Astrocyte (in vitro differentiated cells and primary cell): ENCODE data around the gene ZNF438.

Experiments used
- EZH2 ChIP-seq: IDR thresholded peaks from 2 replicates; pipeline ENCODE4 v1.6.1; 2012; ENCODE audit warnings: mild to moderate bottlenecking, low read length, inconsistent platforms; ENCODE audit not compliant: insufficient read depth
- TF ChIP-seq, protein P1 (sequence below): IDR thresholded peaks from 2 replicates; pipeline ENCODE4 v1.5.1; 2011; ENCODE audit warnings: low read depth, mild to moderate bottlenecking, inconsistent platforms, low read length, moderate library complexity; ENCODE audit not compliant: insufficient read depth

DNA sequence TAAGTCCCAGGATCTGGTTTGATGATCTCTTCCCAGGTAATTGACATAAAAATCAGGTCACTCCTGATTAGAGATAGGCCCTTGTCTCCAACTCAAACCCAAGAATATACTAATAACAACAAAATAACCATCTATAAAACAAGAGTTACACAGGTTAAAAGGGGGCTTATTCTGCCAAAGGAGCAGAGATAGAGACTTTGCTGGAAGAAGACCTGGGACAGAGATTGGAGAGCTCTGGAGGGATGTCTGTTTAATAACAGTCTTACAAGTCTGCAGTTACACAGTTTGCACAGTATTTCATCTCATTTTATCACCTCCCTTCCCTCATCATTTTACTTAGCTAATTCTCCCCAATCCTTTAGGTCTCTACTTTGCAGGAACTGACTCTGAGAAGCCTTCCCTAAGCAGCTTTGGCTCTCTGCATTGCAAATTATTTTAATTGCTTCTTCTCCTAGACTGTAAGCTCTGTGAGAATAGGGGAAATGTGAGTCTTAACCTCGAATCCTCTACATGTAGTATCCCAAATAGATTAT, 3.7 kb upstream of the ZNF438 start:
- TF ChIP-seq, protein P1, sequence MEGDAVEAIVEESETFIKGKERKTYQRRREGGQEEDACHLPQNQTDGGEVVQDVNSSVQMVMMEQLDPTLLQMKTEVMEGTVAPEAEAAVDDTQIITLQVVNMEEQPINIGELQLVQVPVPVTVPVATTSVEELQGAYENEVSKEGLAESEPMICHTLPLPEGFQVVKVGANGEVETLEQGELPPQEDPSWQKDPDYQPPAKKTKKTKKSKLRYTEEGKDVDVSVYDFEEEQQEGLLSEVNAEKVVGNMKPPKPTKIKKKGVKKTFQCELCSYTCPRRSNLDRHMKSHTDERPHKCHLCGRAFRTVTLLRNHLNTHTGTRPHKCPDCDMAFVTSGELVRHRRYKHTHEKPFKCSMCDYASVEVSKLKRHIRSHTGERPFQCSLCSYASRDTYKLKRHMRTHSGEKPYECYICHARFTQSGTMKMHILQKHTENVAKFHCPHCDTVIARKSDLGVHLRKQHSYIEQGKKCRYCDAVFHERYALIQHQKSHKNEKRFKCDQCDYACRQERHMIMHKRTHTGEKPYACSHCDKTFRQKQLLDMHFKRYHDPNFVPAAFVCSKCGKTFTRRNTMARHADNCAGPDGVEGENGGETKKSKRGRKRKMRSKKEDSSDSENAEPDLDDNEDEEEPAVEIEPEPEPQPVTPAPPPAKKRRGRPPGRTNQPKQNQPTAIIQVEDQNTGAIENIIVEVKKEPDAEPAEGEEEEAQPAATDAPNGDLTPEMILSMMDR, result no peak
- TF ChIP-seq EZH2, result no peak
